ENCODE measurements around the gene BTN2A1. TPM values are rescaled to one million over a fixed set of nuclear protein-coding genes. Genes with fewer than 3 reads are reported as not detected.

The BTN2A1 gene
- total RNA-seq, 4 donors from 2014 or later: 17.9 to 22.9 (median 21.4) TPM

DNA sequence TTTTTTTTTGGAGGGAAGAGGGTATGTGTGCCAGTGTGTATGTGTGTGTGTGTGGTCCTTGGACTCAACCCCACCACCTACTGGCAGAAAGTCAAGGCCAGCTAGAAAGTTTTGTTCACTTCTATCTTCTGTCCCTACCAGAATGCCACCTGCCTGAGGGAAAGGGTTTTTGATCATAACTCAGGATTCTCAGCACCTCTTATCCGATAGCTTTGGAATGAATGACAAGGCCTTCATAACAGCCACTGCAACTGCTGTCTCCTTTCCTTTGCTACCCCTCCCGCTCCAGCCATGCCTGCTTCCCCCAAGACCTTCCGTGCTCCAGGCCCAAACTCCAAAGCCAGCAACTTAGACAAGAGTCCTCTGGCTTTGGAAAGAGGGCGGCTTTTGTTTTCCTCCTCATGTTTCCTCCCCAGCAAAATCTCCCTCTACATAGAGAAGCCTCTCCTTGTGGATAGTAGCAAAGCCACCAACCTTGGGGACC is 37.0 kb upstream of the BTN2A1 start:
- WGBS: 36% methylated on average over 4 of the region's 4 CpGs
- H3K4me3 ChIP-seq: peak overlapping the region; percentile 66 to 88 (median 78)
- DNase-seq (ENCODE audit: extremely low spot score): no peak
- peak overlapping the region; percentile 80 to 95 (median 84) for H3K27ac ChIP-seq (replicated peaks in 1 of 4)
- no peaks in the 10 kb centered on the region for H3K9me3 ChIP-seq
- no peak for TF ChIP-seq POLR2A (IDR thresholded peaks at IDR 0.05; ENCODE audit: low read depth)
- TF ChIP-seq, protein P1, sequence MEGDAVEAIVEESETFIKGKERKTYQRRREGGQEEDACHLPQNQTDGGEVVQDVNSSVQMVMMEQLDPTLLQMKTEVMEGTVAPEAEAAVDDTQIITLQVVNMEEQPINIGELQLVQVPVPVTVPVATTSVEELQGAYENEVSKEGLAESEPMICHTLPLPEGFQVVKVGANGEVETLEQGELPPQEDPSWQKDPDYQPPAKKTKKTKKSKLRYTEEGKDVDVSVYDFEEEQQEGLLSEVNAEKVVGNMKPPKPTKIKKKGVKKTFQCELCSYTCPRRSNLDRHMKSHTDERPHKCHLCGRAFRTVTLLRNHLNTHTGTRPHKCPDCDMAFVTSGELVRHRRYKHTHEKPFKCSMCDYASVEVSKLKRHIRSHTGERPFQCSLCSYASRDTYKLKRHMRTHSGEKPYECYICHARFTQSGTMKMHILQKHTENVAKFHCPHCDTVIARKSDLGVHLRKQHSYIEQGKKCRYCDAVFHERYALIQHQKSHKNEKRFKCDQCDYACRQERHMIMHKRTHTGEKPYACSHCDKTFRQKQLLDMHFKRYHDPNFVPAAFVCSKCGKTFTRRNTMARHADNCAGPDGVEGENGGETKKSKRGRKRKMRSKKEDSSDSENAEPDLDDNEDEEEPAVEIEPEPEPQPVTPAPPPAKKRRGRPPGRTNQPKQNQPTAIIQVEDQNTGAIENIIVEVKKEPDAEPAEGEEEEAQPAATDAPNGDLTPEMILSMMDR (IDR thresholded peaks at IDR 0.05): peak in 2 of 3 experiments; percentile 8 to 21
- intact Hi-C loops (cut with DNase I): loop anchor here (5.0 kb wide), 1 partner anchor 52 kb away; no protein-coding TSS in a partner anchor
- peaks cover 21 to 49% (median 31%) of the 10 kb centered on the region in 4 donors for H3K4me1 ChIP-seq
- no peaks in the 10 kb centered on the region for H3K27me3 ChIP-seq
- H3K36me3 ChIP-seq: no peaks in the 10 kb centered on the region

DNA sequence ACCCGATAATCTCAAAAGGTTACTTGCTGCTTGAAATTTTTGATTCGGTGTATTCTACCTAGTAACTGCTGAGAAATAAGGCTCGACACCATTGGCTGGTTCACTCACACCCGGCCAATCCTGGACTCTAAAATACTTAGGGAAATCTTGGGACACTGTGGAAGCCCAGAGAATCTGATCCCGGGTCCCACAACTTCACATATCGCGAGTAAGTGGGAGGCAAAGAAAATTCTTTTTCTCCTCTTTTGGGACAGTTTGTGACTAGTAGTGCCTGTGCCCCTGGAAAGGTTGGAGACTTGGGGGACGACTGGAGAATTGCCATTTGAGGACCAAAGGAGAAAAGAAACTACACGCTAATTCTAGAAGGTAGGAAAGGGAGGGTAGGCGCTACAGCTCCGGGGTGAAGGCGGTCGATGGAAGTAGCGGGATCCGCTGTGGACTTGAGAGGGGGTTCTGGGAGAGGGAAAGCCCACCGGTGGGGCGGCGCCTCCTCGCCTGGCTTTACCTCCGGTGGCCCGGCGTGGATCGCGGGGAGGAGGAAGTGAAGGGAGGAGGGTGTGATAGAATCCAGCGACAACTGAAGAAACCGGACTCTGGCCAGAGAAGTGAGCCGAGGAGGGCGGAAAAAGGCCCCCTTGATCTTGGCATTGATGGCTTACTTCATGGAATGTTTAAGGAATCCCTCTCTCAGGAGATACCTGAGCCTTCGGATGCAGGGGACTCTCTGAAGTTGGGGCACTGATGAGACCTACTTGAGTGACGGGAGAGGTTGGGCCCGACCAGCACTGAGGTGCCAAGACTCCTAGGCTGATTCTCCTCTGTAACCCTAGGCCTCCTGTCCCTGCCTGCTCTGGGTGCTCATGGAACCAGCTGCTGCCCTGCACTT is 36.3 kb upstream of the BTN2A1 start:
- peaks cover 21 to 50% (median 31%) of the 10 kb centered on the region in 4 donors for H3K4me1 ChIP-seq
- TF ChIP-seq EP300 (IDR thresholded peaks at IDR 0.05) (no peak), POLR2A (IDR thresholded peaks at IDR 0.05; ENCODE audit: low read depth) (no peak), POLR2AphosphoS5 (IDR thresholded peaks at IDR 0.05) (peak; percentile 53 to 66)
- TF ChIP-seq, protein P1 (IDR thresholded peaks at IDR 0.05): no peak
- no peaks in the 10 kb centered on the region for H3K27me3 ChIP-seq
- WGBS: 0% methylated on average over 28 of the region's 31 CpGs
- H3K36me3 ChIP-seq: peaks cover 0 to 4% (median 0%) of the 10 kb centered on the region in 4 donors
- intact Hi-C loops (cut with DNase I): loop anchor here (5.0 kb wide), 1 partner anchor 51 kb away; no protein-coding TSS in a partner anchor
- H3K9me3 ChIP-seq: no peaks in the 10 kb centered on the region
- peak; percentile 95 for DNase-seq (ENCODE audit: extremely low spot score)
- H3K4me3 ChIP-seq: peak overlapping the region; percentile 66 to 88 (median 78)
- peak overlapping the region; percentile 80 to 95 (median 84) for H3K27ac ChIP-seq (replicated peaks in 1 of 4)

DNA sequence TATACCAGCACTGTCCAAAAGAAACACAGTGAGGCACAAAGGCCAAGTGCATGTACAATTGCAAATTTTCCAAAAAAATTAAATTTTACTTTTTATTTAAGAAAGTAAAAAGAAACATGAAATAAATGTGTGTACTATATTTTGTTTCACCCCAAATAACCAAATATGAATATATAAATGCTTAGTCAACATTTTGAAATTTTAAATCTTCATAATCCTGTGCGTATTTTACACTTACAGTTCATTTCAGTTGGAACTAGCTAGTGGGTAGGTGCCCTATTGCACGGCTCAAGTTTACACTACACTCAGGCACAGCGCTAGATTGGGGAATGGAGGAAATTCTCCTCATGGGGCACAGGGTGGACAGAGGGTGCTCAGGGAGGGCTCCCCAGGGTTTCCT is 35.4 kb upstream of the BTN2A1 start:
- TF ChIP-seq POLR2A (IDR thresholded peaks at IDR 0.05; ENCODE audit: low read depth): no peak
- TF ChIP-seq, protein P1 (IDR thresholded peaks at IDR 0.05): no peak
- no peak for TF ChIP-seq POLR2AphosphoS5 (IDR thresholded peaks at IDR 0.05)
- no peak for TF ChIP-seq EP300 (IDR thresholded peaks at IDR 0.05)
- Histone ChIP-seq H3K36me3 (peaks cover 0 to 10% (median 5%) of the 10 kb centered on the region in 4 donors), H3K4me1 (peaks cover 21 to 50% (median 31%) of the 10 kb centered on the region in 4 donors), H3K27me3 (no peaks in the 10 kb centered on the region), H3K4me3 (peak overlapping the region; percentile 66 to 88 (median 78)), H3K27ac (replicated peaks in 1 of 4) (no peak overlapping the region), H3K9me3 (no peaks in the 10 kb centered on the region)
- intact Hi-C loops (cut with DNase I): loop anchor here (5.0 kb wide), 1 partner anchor 50 kb away; no protein-coding TSS in a partner anchor
- 80% methylated on average over 3 of the region's 3 CpGs for WGBS
- no peak for DNase-seq (ENCODE audit: extremely low spot score)

DNA sequence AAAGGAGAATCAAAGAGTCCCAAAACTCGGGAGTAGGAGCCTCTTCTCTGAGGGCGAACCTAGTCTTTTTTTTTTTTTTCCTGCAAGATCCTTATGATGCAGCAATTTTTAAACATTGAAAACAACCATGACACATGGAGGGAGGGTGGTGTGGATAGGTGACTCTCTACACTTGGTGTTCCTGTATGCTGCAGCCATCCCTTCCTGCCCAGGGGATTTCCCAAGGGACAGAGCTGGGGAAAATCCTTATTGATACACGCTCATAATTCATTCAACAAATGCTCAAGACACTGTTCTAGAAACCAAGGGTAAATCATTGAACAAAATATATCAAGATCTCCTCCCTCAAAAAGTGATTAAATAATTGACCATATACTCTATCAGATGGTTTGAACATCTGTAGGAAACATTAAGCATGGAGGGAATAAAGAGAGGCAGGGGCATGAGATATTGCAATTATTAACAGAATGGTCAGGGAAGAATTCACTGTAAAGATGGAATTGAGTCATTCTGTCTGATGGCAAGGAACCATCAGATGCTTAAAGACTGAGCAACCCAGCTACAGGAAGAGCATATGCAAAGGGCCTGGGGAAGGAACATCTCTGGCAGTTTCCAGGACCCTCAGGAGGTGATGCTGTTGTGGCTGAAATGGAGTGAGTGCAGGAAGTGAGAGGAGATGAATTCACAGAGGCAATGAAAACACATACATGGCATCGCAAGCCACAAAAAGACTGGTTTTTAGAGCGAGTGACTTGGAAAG is 30.9 kb upstream of the BTN2A1 start:
- WGBS: 100% methylated on average over 5 of the region's 5 CpGs
- intact Hi-C loops (cut with DNase I): no loop called here
- Histone ChIP-seq H3K9me3 (no peaks in the 10 kb centered on the region), H3K27me3 (no peaks in the 10 kb centered on the region), H3K4me3 (no peak overlapping the region), H3K4me1 (peaks cover 17 to 49% (median 22%) of the 10 kb centered on the region in 4 donors), H3K36me3 (peaks cover 7 to 55% (median 34%) of the 10 kb centered on the region in 4 donors), H3K27ac (replicated peaks in 1 of 4) (no peak overlapping the region)
- TF ChIP-seq EP300 (IDR thresholded peaks at IDR 0.05) (no peak), POLR2AphosphoS5 (IDR thresholded peaks at IDR 0.05) (no peak), POLR2A (IDR thresholded peaks at IDR 0.05; ENCODE audit: low read depth) (no peak)
- TF ChIP-seq, protein P1 (IDR thresholded peaks at IDR 0.05): no peak
- DNase-seq (ENCODE audit: extremely low spot score): no peak
